Stomach (tissue), 9 donors: ENCODE measurements around the gene PRAMEF12. TPM values are rescaled to one million over a fixed set of nuclear protein-coding genes. Genes with fewer than 3 reads are reported as not detected.

Source experiments
- DNase-seq, 2 donors: peaks; one replicate each; pipeline versions ENCODE4 v3.0.0 to v3.0.0-alpha.2; 2013 to 2019
- H3K27ac ChIP-seq, 5 donors: fragments of 200-600 bp in 4 of 5; sonication (generic) in 4 of 5; one replicate each; pipeline ENCODE4 v1.5.1; 2013 to 2019; ENCODE audit warnings: mild to moderate bottlenecking in 1 of 5, moderate library complexity in 1 of 5
- H3K27me3 ChIP-seq, 3 donors: fragments of 200-600 bp; sonication (generic); one replicate each; pipeline ENCODE4 v1.5.1; 2017 to 2019; ENCODE audit warnings: mixed run types in 1 of 3
- H3K36me3 ChIP-seq, 4 donors: fragments of 200-600 bp; sonication (generic); 1 replicate in 3 of 4; 2 replicates in 1 of 4; pipeline ENCODE4 v1.5.1; 2016 to 2019
- H3K4me1 ChIP-seq, 4 donors: fragments of 200-600 bp; sonication (generic); one replicate each; pipeline ENCODE4 v1.5.1; 2016 to 2019
- H3K4me3 ChIP-seq, 4 donors: fragments of 200-600 bp; sonication (generic) in 3 of 4; one replicate each; pipeline ENCODE4 v1.5.1; 2016 to 2019; ENCODE audit warnings: mild to moderate bottlenecking in 1 of 4
- H3K9me3 ChIP-seq, 4 donors: fragments of 200-600 bp; sonication (generic); one replicate each; pipeline ENCODE4 v1.5.1; 2016 to 2019
- EP300 ChIP-seq: sonication (generic); formaldehyde crosslinking; IDR thresholded peaks from one replicate; pipeline ENCODE4 v1.6.1; 2017; ENCODE audit warnings: antibody characterized with exemption
- POLR2A ChIP-seq, 4 donors: fragments of 450-650 bp; IDR thresholded peaks; one replicate each; pipeline ENCODE4 v1.6.1; 2016; ENCODE audit warnings: antibody characterized with exemption in 4 of 4, control low read depth in 2 of 4, mild to moderate bottlenecking in 1 of 4, moderate library complexity in 1 of 4
- POLR2AphosphoS5 ChIP-seq, 3 donors: sonication (generic); formaldehyde crosslinking; IDR thresholded peaks; one replicate each; pipeline ENCODE4 v1.6.1; 2016; ENCODE audit warnings: antibody characterized with exemption in 3 of 3
- WGBS, 5 donors: extraction: QIAGEN DNeasy Blood & Tissue Kit in 3 of 5; methylation state at CpG; one replicate each; pipeline versions ENCODE4 v1.1.5 to v1.1.7; 2013 to 2018; 5-methylcytosine and 5-hydroxymethylcytosine counted together
- intact Hi-C: fragments of 100-400 bp; cut with DNase I; formaldehyde crosslinking; loops from one replicate; pipeline ENCODE4 v1.15.1; 2023; ENCODE audit warnings: low total_unique reads
- polyA plus RNA-seq, 3 donors: library from polyadenylated mRNA; stranded (reverse); fragments of 200-250 nt; gene quantifications; one replicate each; pipeline ENCODE4 v1.2.3, GENCODE V29; 2013
- total RNA-seq, 5 donors: library from RNA; depleted of rRNA; stranded (reverse); fragments of >200 nt; gene quantifications; one replicate each; pipeline versions ENCODE4 v1.1.0 to v1.2.3, GENCODE V29; 2014 to 2016
- TF ChIP-seq, protein P1 (sequence below), 7 experiments: fragments of 450-650 bp in 4 of 7; fragments of 200-600 bp in 3 of 7; sonication (generic) in 3 of 7; IDR thresholded peaks; one replicate each; pipeline ENCODE4 v1.5.1; 2016 to 2019; ENCODE audit warnings: antibody characterized with exemption in 7 of 7, control low read depth in 2 of 7, mild to moderate bottlenecking in 1 of 7
- donor health status: healthy with polysubstance abuse.
- donor health status: Bipolar disorder and iron deficiency.
- donor health status: healthy.

The PRAMEF12 gene
- total and polyA plus RNA-seq, 8 donors = not detected

DNA sequence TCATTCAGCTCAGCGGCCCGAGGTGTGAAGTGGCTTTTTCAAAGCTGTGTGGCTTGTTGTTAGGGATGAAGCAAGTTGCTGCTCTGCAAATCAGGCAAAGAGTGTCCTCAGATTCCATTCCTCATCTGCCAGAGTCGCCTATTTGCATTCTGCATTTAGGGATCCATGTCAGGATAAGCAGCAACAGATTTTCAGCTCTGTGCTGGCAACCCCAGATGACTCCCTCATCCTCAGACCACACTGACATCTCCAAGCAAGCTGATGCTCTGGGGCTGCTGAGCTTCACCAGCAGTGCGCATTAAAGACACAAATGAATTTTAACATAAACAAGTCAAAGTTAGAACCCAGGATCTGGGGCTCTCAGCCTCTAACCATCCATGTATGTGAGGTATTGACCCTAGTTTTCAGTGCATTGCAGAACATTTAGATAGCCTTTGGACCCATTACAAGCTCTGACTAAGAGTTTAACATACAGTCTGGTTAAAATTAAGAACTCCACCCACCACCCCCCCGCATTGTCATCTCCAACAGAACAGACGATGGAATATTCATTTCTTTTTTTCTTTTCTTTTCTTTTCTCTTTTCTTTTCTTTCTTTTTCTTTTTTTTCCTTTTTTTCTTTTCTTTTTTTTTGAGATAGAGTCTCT is 16.6 kb upstream of the PRAMEF12 start:
- peaks cover 0 to 32% (median 0%) of the 10 kb centered on the region in 3 donors for H3K27me3 ChIP-seq
- 69 to 82% (median 74%) methylated on average over 6 of the region's 6 CpGs for WGBS, 5 donors
- intact Hi-C loops = no loop called here
- H3K36me3 ChIP-seq = no peaks in the 10 kb centered on the region
- TF ChIP-seq EP300 (no peak), POLR2A (IDR thresholded peaks at IDR 0.05) (no peak), POLR2AphosphoS5 (IDR thresholded peaks at IDR 0.05) (no peak)
- TF ChIP-seq, protein P1, sequence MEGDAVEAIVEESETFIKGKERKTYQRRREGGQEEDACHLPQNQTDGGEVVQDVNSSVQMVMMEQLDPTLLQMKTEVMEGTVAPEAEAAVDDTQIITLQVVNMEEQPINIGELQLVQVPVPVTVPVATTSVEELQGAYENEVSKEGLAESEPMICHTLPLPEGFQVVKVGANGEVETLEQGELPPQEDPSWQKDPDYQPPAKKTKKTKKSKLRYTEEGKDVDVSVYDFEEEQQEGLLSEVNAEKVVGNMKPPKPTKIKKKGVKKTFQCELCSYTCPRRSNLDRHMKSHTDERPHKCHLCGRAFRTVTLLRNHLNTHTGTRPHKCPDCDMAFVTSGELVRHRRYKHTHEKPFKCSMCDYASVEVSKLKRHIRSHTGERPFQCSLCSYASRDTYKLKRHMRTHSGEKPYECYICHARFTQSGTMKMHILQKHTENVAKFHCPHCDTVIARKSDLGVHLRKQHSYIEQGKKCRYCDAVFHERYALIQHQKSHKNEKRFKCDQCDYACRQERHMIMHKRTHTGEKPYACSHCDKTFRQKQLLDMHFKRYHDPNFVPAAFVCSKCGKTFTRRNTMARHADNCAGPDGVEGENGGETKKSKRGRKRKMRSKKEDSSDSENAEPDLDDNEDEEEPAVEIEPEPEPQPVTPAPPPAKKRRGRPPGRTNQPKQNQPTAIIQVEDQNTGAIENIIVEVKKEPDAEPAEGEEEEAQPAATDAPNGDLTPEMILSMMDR (IDR thresholded peaks at IDR 0.05) = no peak
- peak in 1 of 2 donors; percentile 12 for DNase-seq
- H3K4me1 ChIP-seq = no peaks in the 10 kb centered on the region
- no peak overlapping the region for H3K4me3 ChIP-seq
- no peaks in the 10 kb centered on the region for H3K9me3 ChIP-seq
- no peak overlapping the region for H3K27ac ChIP-seq

GRCh38 chr1:12757836-12758235 is 15.7 kb upstream of the PRAMEF12 start:
- no peaks in the 10 kb centered on the region for H3K36me3 ChIP-seq
- H3K4me3 ChIP-seq = no peak overlapping the region
- H3K27me3 ChIP-seq = peaks cover 0 to 32% (median 0%) of the 10 kb centered on the region in 3 donors
- H3K27ac ChIP-seq = no peak overlapping the region
- H3K9me3 ChIP-seq = no peaks in the 10 kb centered on the region
- no peak for TF ChIP-seq EP300
- no peak for TF ChIP-seq POLR2A (IDR thresholded peaks at IDR 0.05)
- TF ChIP-seq, protein P1 (IDR thresholded peaks at IDR 0.05) = no peak
- TF ChIP-seq POLR2AphosphoS5 (IDR thresholded peaks at IDR 0.05) = no peak
- 57 to 77% (median 66%) methylated on average over 6 of the region's 6 CpGs for WGBS, 5 donors
- DNase-seq = no peak
- intact Hi-C loops = no loop called here
- no peaks in the 10 kb centered on the region for H3K4me1 ChIP-seq

GRCh38 chr1:12760256-12760795 is 13.2 kb upstream of the PRAMEF12 start:
- intact Hi-C loops = no loop called here
- 48 to 74% (median 66%) methylated on average over 5 to 7 of the region's 7 CpGs for WGBS, 5 donors
- H3K9me3 ChIP-seq = no peaks in the 10 kb centered on the region

DNA sequence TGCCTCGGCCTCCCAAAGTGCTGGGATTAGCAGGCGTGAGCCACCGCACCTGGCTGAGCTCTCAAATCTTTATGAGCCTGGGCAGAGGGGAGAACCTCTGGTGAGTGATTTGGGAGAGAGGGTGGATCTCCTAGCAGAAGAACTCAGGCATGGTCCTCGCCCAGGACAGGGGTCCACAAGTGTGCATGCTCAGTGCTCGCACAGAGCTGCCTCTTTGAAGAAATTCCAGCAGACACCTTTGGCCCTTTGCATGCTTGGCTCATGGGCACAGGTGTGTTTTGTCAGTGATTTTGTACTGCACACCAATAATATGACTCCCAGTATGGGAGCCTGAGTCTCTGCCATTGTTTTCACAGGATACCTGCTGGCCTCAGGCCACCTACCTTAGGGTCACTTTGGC is 11.8 kb upstream of the PRAMEF12 start:
- intact Hi-C loops = no loop called here
- Histone ChIP-seq H3K4me3 (no peak overlapping the region), H3K9me3 (no peaks in the 10 kb centered on the region), H3K27me3 (peaks cover 0 to 32% (median 0%) of the 10 kb centered on the region in 3 donors), H3K36me3 (no peaks in the 10 kb centered on the region), H3K27ac (no peak overlapping the region), H3K4me1 (no peaks in the 10 kb centered on the region)
- no peak for DNase-seq
- 63 to 81% (median 80%) methylated on average over 5 of the region's 5 CpGs for WGBS, 5 donors
- TF ChIP-seq POLR2AphosphoS5 (IDR thresholded peaks at IDR 0.05) = no peak
- no peak for TF ChIP-seq EP300
- TF ChIP-seq, protein P1 (IDR thresholded peaks at IDR 0.05) = no peak
- TF ChIP-seq POLR2A (IDR thresholded peaks at IDR 0.05) = no peak

More at GRCh38 chr1:12760256-12760795, 13.2 kb upstream of the PRAMEF12 start:
- no peaks in the 10 kb centered on the region for H3K4me1 ChIP-seq
- H3K27ac ChIP-seq = no peak overlapping the region
- H3K4me3 ChIP-seq = no peak overlapping the region
- TF ChIP-seq, protein P1 (IDR thresholded peaks at IDR 0.05) = no peak
- TF ChIP-seq POLR2AphosphoS5 (IDR thresholded peaks at IDR 0.05) (no peak), EP300 (no peak), POLR2A (IDR thresholded peaks at IDR 0.05) (no peak)
- H3K27me3 ChIP-seq = peaks cover 0 to 32% (median 0%) of the 10 kb centered on the region in 3 donors
- no peaks in the 10 kb centered on the region for H3K36me3 ChIP-seq
- DNase-seq = no peak
